T-helper 9 cell (primary cell): ENCODE data around the gene TP53RK.
A peak's percentile ranks its signal among the peaks of the same experiment; 100 is the strongest.

Experiments used
- DNase-seq: peaks from one replicate; pipeline ENCODE4 v3.0.0-alpha.2; 2020
- total RNA-seq, 2 donors: gene quantifications; one replicate each; lab custom pipeline; 2026; lab: John Stamatoyannopoulos, UW

The TP53RK gene
- 11.3 to 48.8 reads per million in 2 donors for total RNA-seq

DNA sequence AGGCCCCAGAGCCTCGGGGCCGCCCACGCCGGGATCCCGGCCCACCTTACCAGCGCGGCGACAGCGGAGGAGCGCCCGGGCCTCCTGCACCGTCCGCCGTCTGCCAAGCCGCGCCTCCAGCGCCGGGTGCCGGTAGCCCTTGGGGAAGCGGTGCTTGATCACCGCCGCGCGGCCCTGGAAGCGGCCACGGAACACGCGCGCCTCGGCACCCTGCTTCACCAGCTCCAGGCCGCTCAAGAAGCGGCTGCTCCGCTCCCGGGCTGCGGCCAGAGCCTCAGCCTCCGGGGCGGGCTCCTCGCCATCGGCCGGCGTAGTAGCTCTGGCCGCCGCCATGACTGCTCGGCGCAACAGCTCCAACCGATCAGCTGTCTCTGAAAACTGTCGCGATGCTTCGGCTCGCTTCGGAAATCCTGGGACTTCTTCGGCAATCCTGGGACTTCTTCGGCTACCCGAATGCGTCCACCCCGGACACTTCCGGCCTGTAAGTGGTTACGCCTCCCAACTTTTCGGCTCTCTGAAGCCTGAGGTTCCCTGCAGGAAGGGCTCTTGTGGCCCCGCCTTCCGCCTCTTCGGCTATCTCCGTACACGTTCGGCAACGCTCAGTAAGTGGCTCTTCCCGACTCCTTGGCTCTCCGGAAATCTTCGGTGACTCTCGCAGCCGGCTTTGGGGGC lies at the start of gene TP53RK:
TP53RK (minus strand) TSS at position 363 of the 672 bp plus-strand sequence; CDS start at position 333, 30 bp downstream.
- DNase-seq, result peak; percentile 92

DNA sequence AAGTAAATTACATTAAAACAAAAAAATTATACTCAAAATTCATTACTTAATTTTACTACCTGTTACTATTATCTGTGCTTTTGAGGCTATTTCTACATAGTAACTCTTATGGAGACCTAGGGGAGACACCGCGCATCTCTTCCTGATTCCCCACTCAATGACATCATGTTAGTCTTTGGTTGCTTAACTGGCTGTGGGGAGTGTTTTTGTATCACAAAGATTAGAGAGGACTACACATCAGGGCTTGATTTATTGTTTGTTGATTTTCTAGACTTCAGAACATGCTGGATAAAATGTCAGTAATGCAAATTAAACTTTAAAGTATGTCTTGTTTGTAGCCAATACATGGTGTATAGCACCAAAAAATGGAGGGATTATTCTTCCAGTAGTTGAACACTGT lies 46.2 kb upstream of the TP53RK start:
- no peak for DNase-seq

DNA sequence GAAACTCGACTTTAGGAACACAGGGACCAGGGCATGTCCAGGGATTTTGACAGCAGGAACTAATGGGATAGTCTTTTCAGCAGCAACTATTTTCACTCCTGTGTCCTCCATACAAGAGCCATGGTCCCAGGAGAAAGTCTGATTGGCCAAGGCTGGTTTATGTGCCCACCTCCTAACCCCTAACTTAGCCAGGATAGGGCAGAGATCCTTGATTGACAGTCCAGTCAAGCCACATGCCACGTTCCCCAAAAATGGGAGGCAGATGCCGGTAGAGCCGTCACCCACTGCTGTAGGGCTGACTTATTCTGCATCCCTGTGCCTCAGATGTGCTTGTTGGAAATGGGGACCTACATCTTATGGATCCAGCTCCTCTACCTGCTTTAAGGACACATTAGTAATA lies 42.5 kb upstream of the TP53RK start:
- no peak for DNase-seq

DNA sequence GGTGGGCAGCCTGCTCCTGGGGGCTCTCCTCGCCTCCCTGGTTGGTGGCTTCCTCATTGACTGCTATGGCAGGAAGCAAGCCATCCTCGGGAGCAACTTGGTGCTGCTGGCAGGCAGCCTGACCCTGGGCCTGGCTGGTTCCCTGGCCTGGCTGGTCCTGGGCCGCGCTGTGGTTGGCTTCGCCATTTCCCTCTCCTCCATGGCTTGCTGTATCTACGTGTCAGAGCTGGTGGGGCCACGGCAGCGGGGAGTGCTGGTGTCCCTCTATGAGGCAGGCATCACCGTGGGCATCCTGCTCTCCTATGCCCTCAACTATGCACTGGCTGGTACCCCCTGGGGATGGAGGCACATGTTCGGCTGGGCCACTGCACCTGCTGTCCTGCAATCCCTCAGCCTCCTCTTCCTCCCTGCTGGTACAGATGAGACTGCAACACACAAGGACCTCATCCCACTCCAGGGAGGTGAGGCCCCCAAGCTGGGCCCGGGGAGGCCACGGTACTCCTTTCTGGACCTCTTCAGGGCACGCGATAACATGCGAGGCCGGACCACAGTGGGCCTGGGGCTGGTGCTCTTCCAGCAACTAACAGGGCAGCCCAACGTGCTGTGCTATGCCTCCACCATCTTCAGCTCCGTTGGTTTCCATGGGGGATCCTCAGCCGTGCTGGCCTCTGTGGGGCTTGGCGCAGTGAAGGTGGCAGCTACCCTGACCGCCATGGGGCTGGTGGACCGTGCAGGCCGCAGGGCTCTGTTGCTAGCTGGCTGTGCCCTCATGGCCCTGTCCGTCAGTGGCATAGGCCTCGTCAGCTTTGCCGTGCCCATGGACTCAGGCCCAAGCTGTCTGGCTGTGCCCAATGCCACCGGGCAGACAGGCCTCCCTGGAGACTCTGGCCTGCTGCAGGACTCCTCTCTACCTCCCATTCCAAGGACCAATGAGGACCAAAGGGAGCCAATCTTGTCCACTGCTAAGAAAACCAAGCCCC lies 36.2 kb upstream of the TP53RK start:
- no peak for DNase-seq

DNA sequence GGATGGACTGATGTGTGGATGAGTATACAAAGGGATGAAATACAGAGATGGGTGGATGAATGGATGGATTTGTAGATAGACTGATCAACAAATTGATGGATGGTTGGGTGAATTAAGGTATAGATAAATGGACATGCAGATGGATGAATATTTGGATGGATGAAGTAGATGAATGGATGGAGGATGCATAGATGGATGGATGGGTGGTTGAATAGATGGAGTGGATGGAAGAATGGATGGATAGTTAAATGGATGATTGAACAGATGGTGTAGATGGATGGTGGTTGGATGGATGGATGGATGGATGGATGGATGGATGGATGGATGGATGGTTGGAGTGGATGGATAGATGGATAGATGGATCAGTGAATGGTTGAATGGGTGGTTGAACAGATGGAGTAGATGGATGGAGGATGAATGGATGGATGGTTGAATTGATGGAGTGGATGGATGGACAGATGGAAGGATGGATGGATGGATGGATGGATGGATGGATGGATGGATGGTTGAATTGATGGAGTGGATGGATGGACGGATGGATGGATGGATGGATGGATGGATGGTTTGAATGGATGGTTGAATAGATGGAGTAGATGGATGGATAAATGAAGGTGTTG lies 35.2 kb upstream of the TP53RK start:
- no peak for DNase-seq

- no peak for DNase-seq
Measured at GRCh38 chr20:46723039-46723438, 33.8 kb upstream of the TP53RK start.

DNA sequence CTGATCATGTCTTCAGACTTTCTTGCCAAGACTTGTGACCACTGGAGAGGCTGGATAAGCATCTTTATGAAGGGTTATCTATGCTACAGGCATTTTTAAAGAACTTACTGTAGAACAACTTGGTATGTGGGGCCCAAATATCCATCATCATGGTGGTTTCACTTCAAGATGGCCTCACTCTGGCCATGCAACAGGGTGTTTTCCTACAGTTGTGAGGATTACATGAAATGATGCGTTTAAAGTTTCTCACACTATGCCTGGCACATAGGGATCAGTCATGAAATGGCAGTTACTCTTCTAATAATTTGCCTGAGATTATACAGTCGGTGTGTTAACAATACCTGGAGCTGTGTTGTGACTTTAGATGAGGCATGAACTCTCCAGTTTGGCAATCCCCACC lies 33.2 kb upstream of the TP53RK start:
- no peak for DNase-seq

DNA sequence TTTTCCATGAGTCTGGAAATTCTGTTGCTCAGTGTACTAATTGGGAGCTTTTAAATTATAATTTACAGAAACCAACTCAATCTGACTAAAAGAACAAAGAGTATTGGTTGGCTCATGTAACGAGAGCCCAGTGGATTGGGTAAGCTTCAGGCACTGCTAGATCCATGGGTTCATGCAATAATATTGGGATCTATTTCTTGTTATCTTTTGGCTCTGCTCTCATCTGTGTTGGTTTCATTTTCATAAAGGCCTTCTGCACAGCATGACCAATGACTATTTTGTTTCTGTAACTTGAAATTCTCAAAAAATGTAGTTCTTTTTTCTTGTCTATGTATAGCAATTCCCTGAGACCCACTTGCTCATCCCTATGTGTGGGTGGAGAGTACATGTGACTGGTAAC lies 32.2 kb upstream of the TP53RK start:
- no peak for DNase-seq

DNA sequence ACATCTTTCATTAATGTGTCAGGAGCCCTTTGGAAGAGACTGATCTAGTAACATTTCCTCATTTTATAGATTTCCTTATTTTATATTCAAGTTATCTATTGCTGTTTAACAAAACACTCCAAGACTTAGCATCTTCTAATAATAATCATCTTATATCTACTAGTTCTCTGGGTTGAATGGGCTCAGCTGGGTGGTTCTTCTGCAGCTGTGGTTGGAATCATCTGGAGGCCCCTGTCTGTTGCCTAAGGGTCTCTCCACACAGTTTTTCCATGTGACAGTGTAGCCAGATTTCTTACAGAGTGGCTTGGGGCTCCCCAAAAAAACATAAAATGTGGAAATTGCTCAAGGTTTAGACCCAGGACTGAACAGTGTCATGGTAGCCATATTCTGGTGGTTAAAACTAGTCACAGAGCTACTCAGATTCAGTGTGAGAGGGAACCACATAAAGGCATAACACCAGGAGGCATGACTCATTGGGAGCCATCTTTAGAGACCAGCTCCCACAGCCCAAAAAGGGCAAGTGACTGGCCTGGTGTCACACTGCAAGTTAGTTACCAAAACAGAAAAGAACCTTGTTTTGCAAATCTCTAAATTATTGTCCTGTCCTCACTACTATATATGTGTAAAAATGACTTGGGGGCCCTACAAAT lies 31.7 kb upstream of the TP53RK start:
- no peak for DNase-seq

GRCh38 chr20:46720019-46720418 lies 30.8 kb upstream of the TP53RK start:
- DNase-seq, result no peak

DNA sequence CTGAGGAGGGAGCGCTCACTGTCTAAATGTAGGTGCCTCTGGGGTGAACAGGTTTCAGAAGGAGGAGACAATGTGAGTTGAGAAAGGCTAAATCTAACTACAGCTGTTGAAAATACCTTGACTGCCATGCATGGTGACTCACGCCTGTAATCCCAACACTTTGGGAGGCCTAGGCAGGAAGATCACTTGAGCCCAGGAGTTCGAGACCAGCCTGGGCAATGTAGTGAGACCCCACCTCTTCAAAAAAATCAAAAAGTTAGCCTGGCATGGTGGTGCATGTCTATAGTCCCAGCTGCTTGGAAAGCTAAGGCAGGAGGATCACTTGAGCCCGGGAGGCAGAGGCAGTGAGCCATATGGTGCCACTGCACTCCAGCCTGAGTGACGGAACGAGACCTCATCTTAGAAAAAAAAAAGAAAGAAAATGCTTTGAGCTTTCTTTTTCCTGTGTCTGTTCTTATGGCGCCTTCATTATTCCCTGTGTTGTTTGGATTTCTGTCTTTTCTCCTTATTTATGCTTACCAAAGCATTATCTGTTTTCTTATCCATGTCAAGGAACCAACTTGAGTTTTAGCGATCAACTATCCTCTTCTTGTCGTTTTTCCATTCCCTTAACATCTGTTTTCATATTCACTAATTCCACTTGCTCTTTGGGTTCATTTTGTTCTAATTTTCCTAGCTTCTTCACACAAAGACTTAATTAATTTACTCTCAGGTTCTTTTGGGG lies 28.7 kb upstream of the TP53RK start:
- no peak for DNase-seq

GRCh38 chr20:46715292-46715756 lies 26.1 kb upstream of the TP53RK start:
- DNase-seq, result no peak

DNA sequence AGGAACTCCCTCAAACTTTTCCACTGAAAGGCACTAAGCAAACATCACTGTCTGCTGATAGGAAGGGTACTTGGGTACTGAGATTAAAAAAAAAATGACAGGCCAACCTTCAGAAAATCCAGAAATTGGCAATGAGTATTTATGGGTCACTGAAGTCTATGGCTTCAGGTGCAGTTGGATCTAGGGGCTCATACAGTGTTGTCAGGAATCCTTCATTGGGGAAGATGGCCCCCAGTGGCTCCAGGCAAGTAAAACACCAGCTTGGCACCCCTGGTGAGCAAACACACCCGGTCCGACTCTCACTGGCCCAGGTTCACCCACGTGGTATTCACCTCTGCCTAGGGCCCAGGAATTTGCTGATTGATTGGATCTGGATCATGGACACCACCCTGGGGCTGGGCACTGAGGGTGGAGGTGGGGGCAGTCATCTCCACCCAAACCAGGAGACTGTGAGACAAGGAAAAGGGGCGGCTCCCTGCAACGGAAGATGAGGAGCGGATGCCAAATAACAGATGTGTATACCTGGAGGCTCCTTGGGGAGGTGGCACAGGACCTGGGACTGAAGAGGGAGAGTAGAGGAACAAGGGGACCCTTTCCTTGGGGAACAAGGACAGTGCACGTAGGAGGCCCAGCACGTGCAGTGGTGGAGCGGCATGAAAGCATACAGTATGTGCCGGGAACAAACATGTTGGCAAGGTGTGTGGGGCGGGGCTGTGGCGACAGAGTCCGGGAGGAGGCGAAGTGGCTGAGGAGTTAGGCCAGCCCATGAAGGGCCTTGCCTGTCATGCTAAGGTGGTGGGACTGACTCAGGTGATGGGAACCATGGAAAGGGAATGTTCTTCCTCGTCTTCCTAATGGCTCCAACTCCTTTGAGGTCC lies 25.0 kb upstream of the TP53RK start:
- no peak for DNase-seq

DNA sequence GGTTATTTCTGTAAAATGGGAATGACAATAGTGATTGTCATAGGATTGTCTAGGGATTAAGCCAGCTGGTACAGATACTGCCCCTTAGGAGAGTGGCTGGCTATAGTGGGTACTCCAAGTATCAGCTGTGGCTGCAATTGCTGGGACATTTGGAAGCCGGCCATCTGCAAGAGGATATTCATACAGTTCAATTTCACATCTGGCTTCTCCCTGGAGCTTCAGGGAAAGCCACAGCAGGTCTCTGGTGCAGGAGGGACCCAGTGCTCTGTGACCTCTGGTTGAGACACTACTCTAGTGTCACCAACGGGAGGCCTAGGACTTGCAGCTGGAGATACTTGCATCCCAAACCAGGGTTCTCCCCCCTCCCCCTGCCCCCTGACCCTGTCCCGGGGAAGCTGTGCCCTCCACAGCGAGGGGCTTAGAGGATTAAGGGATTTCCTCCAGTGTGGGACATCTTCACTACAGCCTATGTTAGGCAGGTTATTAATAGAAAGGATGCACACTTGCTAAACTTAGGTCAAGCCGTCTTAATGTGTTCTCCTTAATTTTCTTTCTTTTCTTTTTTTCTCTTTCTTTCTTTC lies 22.9 kb upstream of the TP53RK start:
- DNase-seq, result no peak

- no peak for DNase-seq
Measured at GRCh38 chr20:46710153-46710913, 21.1 kb upstream of the TP53RK start.

- DNase-seq, result no peak
Measured at GRCh38 chr20:46709459-46710152, 20.4 kb upstream of the TP53RK start, which contains the start of gene SLC2A10. Gene SLC2A10, plus strand, starts transcription at chr20:46709649. Its CDS starts 88 bp downstream, at chr20:46709737.

- no peak for DNase-seq
Measured at GRCh38 chr20:46709055-46709458, 19.8 kb upstream of the TP53RK start.

GRCh38 chr20:46708172-46708860 lies 19.1 kb upstream of the TP53RK start:
- DNase-seq, result no peak
